HepG2 (cell line): ENCODE data around the gene CEP57L1. TPM values are rescaled to one million over a fixed set of nuclear protein-coding genes. Genes with fewer than 3 reads are reported as not detected.

Experiments
- ATAC-seq: fragments of 200-7000 bp; cut with Tn5 transposase; 3 replicates; pipeline ENCODE4 v1.9.1; 2020; ENCODE audit warnings: mild to moderate bottlenecking, moderate library complexity
- BruUV-seq: library from RNA; stranded (reverse); fragments of 400-500 nt; replicated peaks from 2 replicates; lab custom pipeline; 2021; lab: Mats Ljungman, UMichigan
- CTCF ChIA-PET: fragments of 300-600 bp; formaldehyde crosslinking; extraction: SDS; loops from one replicate; lab custom pipeline; 2021; ENCODE audit warnings: low total read pairs, inconsistent platforms, low intra/inter-chr PET ratio; lab: Yijun Ruan, JAX
- POLR2A ChIA-PET: fragments of 350-600 bp; sonication (Branson Sonifier 250); formaldehyde crosslinking; loops from one replicate; lab custom pipeline; 2020; ENCODE audit warnings: antibody characterized with exemption, inconsistent platforms; lab: Yijun Ruan, JAX
- DNase-seq: peaks from one replicate; pipeline ENCODE4 v3.0.0-alpha.2; 2015; ENCODE audit warnings: low spot score
- FAIRE-seq: peaks from 3 replicates; lab custom pipeline; 2011; peaks lifted over from hg19 to GRCh38; lab: Jason Lieb, UNC
- H2AFZ ChIP-seq: one replicate; pipeline ENCODE4 v1.6.1; 2011; ENCODE audit warnings: low read length, inconsistent platforms
- H3K27ac ChIP-seq: fragments of 300-600 bp; 3 replicates; pipeline ENCODE4 v1.8.0; 2011; ENCODE audit warnings: mixed run types, mild to moderate bottlenecking, mixed read lengths, low read length, inconsistent platforms; ENCODE audit not compliant: insufficient read depth; ENCODE audit errors: extremely low read length
- H3K27me3 ChIP-seq, 2 experiments: fragments of 200-600 bp in 1 of 2; 2 replicates in 1 of 2; 3 replicates in 1 of 2; pipeline versions ENCODE4 v1.6.0 to v1.8.0; 2011; ENCODE audit warnings: low read length in 2 of 2, mild to moderate bottlenecking in 2 of 2, moderate library complexity in 2 of 2, inconsistent platforms in 1 of 2; ENCODE audit not compliant: insufficient read depth in 2 of 2, control insufficient read depth in 1 of 2
- H3K36me3 ChIP-seq, 2 experiments: fragments of 200-600 bp in 1 of 2; replicated peaks in 1 of 2; 2 replicates in 1 of 2; 3 replicates in 1 of 2; pipeline versions ENCODE4 v1.5.1 to v1.8.0; 2011; ENCODE audit warnings: low read length in 2 of 2, inconsistent platforms in 1 of 2; ENCODE audit not compliant: insufficient read depth in 2 of 2, control insufficient read depth in 1 of 2
- H3K4me1 ChIP-seq: 2 replicates; pipeline ENCODE4 v1.5.1; 2012; ENCODE audit warnings: low read length, inconsistent platforms; ENCODE audit not compliant: insufficient read depth
- H3K4me2 ChIP-seq: 2 replicates; pipeline ENCODE4 v1.6.0; 2011; ENCODE audit warnings: low read depth, low read length, inconsistent platforms
- H3K4me3 ChIP-seq, 3 experiments: fragments of 200-600 bp in 1 of 3; sonication (generic), shearing (Covaris generic) in 1 of 3; replicated peaks in 1 of 3; 2 replicates each; pipeline ENCODE4 v1.5.1; 2011 to 2016; ENCODE audit warnings: low read length in 3 of 3, inconsistent platforms in 2 of 3, low read depth in 2 of 3, mild to moderate bottlenecking in 2 of 3, control low read depth in 1 of 3, mixed read lengths in 1 of 3; ENCODE audit not compliant: insufficient read depth in 1 of 3
- H3K79me2 ChIP-seq: one replicate; pipeline ENCODE4 v1.6.1; 2011; ENCODE audit warnings: low read length, inconsistent platforms; ENCODE audit not compliant: insufficient read depth
- H3K9ac ChIP-seq: 2 replicates; pipeline ENCODE4 v1.6.0; 2011; ENCODE audit warnings: mild to moderate bottlenecking, low read depth, low read length, inconsistent platforms; ENCODE audit not compliant: insufficient read depth
- H3K9me3 ChIP-seq: 2 replicates; pipeline ENCODE4 v1.5.1; 2012; ENCODE audit warnings: mild to moderate bottlenecking, low read length
- H4K20me1 ChIP-seq: 2 replicates; pipeline ENCODE4 v1.6.0; 2011; ENCODE audit warnings: inconsistent platforms, mild to moderate bottlenecking, low read length, moderate library complexity; ENCODE audit not compliant: insufficient read depth
- AGO1 ChIP-seq: fragments of 200-400 bp; formaldehyde crosslinking; IDR thresholded peaks from 2 replicates; pipeline ENCODE4 v1.6.1; 2017; ENCODE audit warnings: mild to moderate bottlenecking, low read depth, low read length, moderate library complexity; ENCODE audit not compliant: poor library complexity, severe bottlenecking
- ATAD3A ChIP-seq: sonication (generic); formaldehyde crosslinking; IDR thresholded peaks from 2 replicates; pipeline ENCODE4 v1.4.0; 2020; ENCODE audit warnings: missing genetic modification reagents
- PLSCR1 ChIP-seq: sonication (generic); formaldehyde crosslinking; IDR thresholded peaks from 2 replicates; pipeline ENCODE4 v1.5.0; 2020; ENCODE audit warnings: missing genetic modification reagents, mild to moderate bottlenecking, borderline replicate concordance
- ZFY ChIP-seq: sonication (generic); formaldehyde crosslinking; IDR thresholded peaks from 2 replicates; pipeline ENCODE4 v1.4.0; 2020; ENCODE audit warnings: missing genetic modification reagents
- ZNF646 ChIP-seq: sonication (generic); formaldehyde crosslinking; IDR thresholded peaks from 2 replicates; pipeline ENCODE4 v1.9.0; 2021; ENCODE audit warnings: mild to moderate bottlenecking, missing genetic modification reagents
- ZNF740 ChIP-seq: sonication (generic); formaldehyde crosslinking; IDR thresholded peaks from 2 replicates; pipeline ENCODE4 v1.4.0; 2020; ENCODE audit warnings: missing genetic modification reagents
- WGBS: methylation state at CpG from one replicate; pipeline ENCODE4 v1.1.6; 2017; ENCODE audit warnings: low lambda C conversion rate; 5-methylcytosine and 5-hydroxymethylcytosine counted together
- in situ Hi-C: cut with HindIII; loops from 2 replicates; pipeline ENCODE4 v1.10.0; 2017; ENCODE audit warnings: low pct_unique_long_range_greater_than_20kb; ENCODE audit not compliant: extremely low pct_ligation_motif_present
- intact Hi-C: fragments of 100-400 bp; cut with micrococcal nuclease; formaldehyde crosslinking; loops from one replicate; pipeline ENCODE4 v1.10.0; 2022; ENCODE audit not compliant: unreplicated experiment
- polyA plus RNA-seq, 8 experiments: library from polyadenylated mRNA; depleted of rRNA in 3 of 8; stranded (reverse) in 7 of 8; unstranded in 1 of 8; fragments of >200 nt; fragmentation: Illumina TruSeq in 4 of 8; extraction: Trizol in 4 of 8; gene quantifications; 2 replicates each; pipeline versions ENCODE4 v1.2.1 to v1.2.3, GENCODE V29; 2011 to 2016; ENCODE audit warnings: low read depth in 4 of 8, missing spikeins in 1 of 8, mixed read lengths in 1 of 8; ENCODE audit not compliant: insufficient read depth in 1 of 8
- total RNA-seq, 5 experiments: library from RNA; depleted of rRNA; stranded (reverse); fragments of >200 nt; fragmentation: Illumina TruSeq; extraction: Trizol; gene quantifications; 2 replicates each; pipeline ENCODE4 v1.2.3, GENCODE V29; 2016; ENCODE audit warnings: low read depth in 1 of 5

Gene CEP57L1
- total and polyA plus RNA-seq, 2 of the 13 experiments (the other 11 are each of a cell fraction or from before 2014, with no cell fraction given): 7.7 to 15.5 TPM

GRCh38 chr6:109069746-109070145 is 25.6 kb upstream of the CEP57L1 start:
- no peak overlapping the region for H3K27ac ChIP-seq
- H2AFZ ChIP-seq: no peak overlapping the region
- CTCF ChIA-PET: no interaction called here
- H3K27me3 ChIP-seq: no peaks in the 10 kb centered on the region
- no TSS peak for BruUV-seq
- 98% methylated on average over 2 of the region's 2 CpGs for WGBS
- no peak for ATAC-seq
- H3K4me3 ChIP-seq: no peak overlapping the region
- POLR2A ChIA-PET: no interaction called here
- intact Hi-C loops (loop anchor here (5.0 kb wide), 3 partner anchors 62 to 287 kb away; no protein-coding TSS in a partner anchor), in situ Hi-C loops (loop anchor here (5.0 to 10.0 kb wide), 2 partner anchors 155 to 527 kb away; no protein-coding TSS in a partner anchor)
- no peak for DNase-seq
- FAIRE-seq: no peak
- H3K9me3 ChIP-seq: no peaks in the 10 kb centered on the region
- H3K4me2 ChIP-seq: no peak overlapping the region
- H3K9ac ChIP-seq: no peak overlapping the region
- peaks cover 16% of the 10 kb centered on the region; the same call in 1 of the 2 replicates for H3K4me1 ChIP-seq
- peaks cover 2% of the 10 kb centered on the region for H3K79me2 ChIP-seq
- no peaks in the 10 kb centered on the region for H3K36me3 ChIP-seq
- no peak for TF ChIP-seq ZNF646 (CRISPR knock-in tag)
- no peak for TF ChIP-seq PLSCR1
- TF ChIP-seq AGO1: no peak
- TF ChIP-seq ATAD3A: no peak
- no peak for TF ChIP-seq ZNF740
- no peak for TF ChIP-seq ZFY (CRISPR knock-in tag)
- TF ChIP-seq, all 625 proteins: peak for 0
- H4K20me1 ChIP-seq: no peaks in the 10 kb centered on the region
